GM19463 (cell line): ENCODE data around the gene TFRC.
"Not testable (repeated sequence)": the region's sequence is repeated elsewhere in the genome, so short reads cannot be mapped to it uniquely, and the experiment has no call there.

Source experiments
- ATAC-seq: cut with Tn5 transposase; IDR thresholded peaks from one replicate; pipeline ENCODE4 v1.9.1; 2021; ENCODE audit warnings: mild to moderate bottlenecking, moderate library complexity; ENCODE audit not compliant: unreplicated experiment

The TFRC gene

DNA sequence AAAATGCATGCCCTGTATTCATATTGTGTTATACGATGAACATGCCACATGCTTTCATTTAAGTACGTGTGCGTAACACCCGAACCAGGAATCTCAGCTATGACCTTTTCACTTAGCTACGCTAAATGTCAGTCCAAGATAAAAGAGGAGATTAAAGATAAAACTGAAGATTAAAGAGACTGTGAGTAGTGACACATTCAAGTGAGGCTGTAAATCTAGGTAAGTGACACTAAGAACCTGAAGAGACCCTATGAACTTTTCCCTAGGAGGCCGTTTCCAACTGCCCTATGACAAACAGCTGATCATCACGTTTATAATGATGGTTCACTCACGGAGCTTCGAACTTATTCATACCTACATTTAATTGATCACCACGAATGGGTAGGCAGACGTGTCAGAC is 32.2 kb downstream of the TFRC start:
- ATAC-seq, result no peak

DNA sequence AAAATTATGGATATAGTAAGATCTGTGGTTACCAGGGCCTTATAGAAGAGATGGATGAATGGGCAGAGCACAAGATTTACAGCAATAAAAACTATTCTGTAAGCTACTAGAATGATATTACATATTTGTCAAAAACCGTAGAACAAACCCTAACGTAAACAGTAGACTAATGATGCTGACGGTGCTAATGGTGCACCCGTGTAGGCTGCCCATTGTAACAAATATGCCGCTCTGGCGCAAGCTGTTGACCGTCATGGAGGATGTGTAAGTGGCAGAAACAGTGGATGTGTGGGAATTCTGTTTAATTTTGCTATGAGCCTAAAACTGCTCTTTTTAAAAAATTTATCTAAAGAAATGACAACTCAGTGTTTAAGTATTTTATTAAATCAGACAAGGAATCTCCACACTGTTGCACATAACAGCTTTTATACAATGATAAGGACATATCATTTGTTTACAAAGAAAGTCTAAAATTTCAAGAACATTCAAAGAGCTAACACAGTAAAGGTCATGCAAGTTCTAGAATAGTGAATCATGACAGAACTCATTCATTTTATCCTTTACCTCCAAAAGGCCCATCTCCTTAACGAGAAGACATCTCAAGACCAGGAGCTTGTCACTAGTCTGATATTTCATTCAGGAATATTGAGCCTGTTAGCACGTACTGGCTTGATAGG is 32.8 kb downstream of the TFRC start:
- no peak for ATAC-seq

DNA sequence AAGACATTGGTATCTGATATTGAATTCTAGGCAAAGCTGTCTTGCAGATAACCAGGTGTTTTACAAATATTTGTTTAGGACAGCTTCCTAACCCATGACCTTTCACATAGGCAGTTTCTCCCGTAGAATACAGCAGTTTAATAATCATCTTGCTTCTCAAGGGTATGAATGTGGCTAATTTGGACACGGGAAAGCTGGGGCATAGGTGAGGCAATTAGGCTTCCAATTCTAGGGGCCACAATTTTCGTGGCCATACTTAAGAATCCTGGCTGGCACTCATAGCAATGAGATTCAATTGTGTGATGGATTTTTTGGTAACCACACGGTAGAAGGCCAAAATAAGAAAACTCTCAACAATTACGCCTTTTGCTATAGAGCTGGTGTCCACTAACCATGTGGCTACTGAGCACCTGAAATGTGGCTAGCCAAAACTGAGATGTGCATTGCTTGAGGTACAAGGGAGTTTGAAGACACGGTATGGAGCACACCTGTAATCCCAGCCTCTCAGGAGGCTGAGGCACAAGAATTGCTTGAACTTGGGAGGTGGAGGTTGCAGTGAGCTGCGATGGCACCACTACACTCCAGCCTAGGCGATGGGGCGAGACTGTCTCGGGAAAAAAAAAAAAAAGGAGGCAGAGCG is 34.4 kb downstream of the TFRC start:
- ATAC-seq, result no peak

DNA sequence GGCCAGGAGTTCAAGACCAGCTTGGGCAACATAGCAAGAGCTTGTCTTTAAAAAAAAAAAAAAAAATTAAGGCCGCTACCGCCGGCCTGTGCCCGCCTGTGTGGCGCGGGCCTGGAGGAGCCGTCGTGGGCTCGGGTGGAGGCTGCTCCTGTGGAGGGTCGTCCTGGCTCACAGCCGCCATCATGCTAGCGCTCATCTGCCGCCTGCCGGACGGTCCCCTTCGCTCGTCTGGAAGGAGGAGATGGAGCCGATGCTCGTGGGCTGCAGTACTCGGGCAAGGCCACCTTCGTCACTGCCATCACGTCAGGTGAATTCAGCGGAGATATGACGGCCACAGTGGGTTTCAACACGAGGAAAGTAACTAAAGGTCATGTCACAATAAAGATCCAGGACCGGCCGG is 37.4 kb downstream of the TFRC start:
- ATAC-seq, result no peak

DNA sequence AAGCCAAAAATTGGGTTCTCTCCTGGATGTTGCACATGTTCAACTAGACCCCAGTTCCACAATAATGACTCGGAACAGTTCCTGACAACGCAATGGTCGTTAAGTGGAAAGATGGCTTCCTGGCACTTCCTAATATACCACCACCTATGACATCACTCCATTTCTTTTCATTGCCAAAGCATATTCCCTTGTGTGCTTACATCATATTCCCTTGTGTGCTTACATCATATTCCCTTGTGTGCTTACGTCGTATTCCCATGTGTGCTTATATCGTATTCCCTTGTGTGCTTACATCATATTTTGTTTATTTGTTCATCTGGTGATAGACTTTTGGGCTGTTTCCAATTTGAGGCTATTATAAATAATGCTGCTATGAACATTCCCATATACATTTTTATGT is 39.2 kb downstream of the TFRC start:
- ATAC-seq, result no peak

DNA sequence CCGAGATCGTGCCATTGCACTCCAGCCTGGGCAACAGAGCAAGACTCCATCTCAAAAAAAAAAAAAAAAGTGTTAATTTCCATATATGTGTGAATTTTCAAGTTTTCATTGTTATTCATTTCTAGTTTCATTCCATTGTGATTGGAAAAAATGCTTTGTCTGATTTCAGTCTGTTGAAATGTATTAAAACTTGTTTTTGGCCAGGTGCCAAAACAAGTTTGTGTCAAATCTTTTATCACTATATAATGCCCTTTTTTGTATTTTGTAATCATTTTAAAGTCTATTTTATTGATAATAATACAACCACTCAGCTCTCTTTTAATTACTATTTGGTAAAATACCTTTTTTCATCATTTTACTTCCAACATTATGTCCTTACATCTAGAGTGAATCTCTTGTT is 42.5 kb downstream of the TFRC start:
- ATAC-seq, result no peak

DNA sequence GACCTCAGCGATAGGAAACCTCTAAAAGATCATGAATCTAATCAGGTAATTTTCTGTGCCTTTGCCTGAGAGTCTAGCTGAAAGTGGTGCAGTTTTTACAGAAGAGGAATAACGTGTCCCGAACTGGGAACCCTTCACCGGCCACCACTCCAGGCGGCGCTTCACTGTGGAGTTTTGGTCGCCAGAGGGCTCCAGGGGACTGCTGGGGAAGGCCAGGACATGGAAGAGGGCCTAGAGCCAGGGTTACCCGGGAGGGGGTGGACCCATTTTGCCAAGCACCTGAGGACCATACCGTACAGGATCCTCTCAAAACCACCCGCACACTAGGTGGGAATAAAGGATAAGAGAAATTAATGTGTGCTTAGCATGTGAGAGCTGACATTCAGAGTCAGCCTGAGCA is 55.8 kb downstream of the TFRC start:
- ATAC-seq, result not testable (repeated sequence)

DNA sequence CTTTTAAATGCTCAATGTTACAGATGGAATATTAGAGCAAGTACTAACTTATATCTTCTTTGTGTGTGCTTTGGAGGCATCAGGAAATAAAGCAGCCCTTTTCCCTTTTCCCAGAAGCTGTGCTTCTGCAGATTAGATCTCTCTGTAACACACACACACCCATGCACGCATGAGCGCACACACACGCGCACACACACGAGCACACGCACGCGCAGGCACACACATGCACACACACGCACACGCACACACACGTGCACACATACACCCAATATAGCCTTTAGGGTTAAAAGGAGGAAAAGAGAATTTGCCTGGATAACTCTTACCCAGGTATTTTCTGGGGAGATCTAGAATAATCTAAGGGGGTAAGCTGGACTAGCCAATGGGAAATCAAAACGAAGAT is 56.9 kb downstream of the TFRC start:
- ATAC-seq, result no peak

DNA sequence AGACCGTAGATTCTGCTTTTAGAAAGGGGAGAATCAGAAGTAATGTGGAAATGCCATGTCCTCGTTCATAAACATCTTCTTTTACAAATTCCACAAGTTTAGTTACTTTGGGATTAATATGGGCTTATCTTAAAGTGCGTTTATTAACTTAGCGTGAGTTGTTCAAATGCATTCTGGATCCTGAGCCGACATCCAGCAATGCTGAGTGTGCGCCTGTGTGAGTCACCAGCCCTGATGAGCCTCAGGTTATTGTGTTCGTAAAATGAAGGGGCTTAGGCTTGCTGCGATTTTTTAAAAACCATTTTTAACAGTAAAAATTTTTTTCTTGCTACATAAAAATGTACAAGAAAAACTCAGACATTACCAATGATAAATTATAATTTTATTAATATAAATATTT is 57.9 kb downstream of the TFRC start:
- no peak for ATAC-seq

DNA sequence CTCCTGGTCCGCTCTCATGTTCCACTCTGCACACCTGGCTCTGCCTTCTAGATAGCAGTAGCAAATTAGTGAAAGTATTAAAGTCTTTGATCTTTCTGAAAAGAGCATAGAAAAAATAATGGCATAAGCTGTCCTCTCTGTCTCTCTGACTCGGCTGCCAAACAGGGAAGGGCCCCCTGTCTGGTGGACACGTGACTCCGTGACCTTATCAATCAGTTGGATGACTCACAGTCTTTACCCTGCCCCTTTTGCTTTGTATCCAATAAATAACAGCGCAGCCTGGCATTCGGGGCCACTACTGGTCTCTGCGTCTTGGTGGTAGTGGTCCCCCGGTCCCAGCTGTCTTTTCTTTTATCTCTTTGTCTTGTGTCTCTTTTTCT is 59.4 kb downstream of the TFRC start:
- not testable (repeated sequence) for ATAC-seq

DNA sequence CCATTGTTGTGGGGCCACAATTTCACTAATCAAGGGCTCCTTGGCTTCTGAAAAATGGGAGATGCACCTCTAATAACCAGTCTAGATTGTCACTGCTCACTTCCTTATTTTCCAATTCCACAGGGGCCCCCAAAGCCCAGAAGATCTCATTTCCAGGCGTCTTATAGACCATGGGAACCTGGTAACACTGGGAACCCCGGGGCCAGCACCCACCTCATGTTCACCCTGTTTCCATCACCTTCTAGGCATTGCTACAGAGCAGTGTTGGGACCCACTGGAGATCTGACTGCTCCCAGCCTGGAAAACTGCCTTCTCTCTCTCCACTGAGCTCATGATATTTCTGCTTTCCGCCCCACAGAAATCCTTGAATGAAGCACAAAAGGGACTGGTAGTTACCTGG is 61.5 kb downstream of the TFRC start:
- ATAC-seq, result no peak

DNA sequence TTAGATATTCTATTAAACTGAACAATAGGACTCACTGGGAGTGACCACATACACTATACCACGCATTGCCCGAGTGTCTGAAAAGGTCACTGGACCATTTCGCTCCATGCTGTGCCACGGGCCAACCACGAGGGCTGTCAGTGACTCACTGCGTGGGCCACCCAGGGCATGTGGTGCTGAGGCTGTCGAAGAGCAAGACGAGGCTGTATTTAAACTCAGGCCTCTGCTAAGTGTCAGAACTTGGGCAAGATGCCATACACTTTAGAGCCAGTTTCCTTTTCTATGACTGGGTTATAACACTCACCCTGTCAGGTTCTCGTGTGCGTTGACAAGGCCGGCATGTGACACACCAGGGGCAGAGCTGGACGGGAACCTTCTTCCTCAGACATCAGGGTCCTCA is 62.3 kb downstream of the TFRC start:
- not testable (repeated sequence) for ATAC-seq

DNA sequence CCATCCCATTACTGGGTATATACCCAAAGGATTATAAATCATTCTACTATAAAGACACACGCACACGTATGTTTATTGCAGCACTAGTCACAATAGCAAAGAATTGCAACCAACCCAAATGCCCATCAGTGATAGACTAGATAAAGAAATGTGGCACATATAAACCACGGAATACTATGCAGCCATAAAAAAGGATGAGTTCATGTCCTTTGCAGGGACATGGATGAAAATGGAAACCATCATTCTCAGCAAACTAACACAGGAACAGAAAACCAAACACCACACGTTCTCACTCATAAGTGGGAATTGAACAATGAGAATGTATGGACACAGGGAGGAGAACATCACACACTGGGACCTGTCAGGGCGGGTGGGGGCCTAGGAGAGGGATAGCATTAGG is 63.7 kb downstream of the TFRC start:
- not testable (repeated sequence) for ATAC-seq

DNA sequence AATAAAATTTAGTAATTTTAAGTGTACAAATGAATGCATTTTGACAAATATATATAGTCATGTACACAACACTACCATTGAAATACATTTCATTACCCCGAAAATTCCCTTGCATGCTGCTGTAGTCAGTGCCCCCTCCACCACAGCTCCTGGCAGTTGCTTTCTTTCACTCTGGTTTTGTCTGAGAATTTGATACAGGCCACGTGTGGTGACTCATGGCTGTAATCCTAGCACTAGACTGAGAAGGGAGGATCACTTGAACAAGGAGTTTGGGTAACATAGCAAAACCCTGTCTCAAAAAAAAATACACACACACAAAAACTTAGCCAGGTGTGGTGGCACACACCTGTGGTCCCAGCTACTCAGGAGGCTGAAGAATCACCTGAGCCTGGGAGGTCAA is 65.4 kb downstream of the TFRC start:
- ATAC-seq, result no peak

DNA sequence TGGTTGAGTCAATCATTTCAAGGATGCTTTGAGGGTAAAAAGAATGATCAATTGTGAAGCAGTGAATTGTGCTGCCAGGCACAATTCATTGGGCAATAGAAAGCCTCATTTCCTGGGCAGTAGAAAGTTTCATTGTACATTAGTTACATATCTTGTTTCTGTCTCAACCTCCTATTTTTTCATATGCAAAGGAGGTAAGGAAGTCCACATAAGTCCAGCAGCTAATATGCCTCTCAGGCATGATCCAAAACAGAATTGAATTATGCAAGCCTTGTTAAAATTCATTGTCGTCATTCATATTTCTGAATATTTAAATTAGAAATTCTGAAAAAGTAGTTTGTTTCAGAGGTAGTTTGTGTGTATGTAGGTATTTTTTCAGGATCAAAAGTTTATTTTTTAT is 65.8 kb downstream of the TFRC start:
- no peak for ATAC-seq

DNA sequence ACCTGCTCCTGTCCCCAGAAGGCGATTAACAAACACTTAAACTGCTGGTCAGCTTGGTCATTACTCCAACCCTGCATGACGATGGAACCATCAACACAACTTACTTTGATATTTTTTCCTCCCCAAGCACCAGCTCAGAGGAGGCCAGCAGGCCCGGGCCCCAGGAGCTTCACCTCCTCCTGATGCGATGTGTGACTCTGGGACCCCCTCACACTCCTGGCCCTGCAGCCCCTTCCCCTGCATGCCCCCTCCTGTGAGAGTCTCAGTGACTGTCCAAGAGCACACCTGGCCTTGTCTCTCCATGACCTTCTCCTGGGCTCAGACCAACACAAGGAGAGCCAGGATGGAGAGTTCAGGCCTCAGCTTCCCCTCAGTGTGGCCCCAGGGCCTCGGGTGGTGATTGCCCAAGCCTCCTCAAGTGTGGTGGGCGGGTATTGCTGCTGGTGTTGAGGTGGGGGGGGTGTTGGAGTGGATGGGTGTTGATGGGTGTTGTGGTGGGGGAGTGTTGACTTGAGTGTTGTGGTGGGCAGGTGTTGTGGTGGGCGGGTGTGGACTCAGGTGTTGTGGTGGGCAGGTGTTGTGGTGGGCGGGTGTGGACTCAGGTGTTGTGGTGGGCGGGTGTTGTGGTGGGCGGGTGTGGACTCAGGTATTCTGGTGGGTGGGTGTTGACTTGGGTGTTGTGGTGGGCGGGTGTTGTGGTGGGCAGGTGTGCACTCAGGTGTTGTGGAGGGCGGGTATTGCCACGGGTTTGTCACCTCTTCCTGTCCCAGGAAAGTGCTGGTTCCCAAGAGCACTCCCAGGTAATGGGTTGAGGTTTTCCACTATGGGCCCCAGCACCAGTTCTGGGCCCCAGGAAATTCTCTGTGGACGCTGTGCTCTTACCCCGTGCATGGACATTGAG is 68.1 kb downstream of the TFRC start:
- ATAC-seq, result no peak

DNA sequence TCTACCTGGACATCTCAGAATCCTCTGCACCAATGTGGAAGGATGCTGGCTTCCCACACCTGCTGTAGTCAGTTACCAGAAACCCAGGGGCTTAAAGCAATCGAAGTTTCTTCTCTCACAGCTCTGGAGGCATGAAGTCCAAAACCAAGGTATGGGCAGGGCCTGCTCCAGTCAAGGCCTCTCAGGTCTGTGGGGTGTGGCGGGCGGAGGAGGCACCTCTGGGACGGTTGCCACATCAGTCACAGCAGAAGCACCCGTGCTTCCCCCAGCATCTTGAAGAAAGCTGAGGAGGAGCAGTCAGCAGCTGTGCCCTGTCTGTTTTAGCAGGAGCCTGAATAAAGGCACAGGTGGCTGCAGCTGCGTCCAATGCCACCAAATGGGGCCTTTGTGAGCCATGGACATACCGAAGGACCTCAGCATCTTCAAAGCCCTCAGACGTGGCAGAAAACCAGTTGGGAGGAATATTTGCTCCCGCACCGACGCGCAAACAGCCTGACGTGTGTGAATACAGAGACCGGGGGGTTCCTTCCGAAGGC is 68.9 kb downstream of the TFRC start:
- ATAC-seq, result no peak

DNA sequence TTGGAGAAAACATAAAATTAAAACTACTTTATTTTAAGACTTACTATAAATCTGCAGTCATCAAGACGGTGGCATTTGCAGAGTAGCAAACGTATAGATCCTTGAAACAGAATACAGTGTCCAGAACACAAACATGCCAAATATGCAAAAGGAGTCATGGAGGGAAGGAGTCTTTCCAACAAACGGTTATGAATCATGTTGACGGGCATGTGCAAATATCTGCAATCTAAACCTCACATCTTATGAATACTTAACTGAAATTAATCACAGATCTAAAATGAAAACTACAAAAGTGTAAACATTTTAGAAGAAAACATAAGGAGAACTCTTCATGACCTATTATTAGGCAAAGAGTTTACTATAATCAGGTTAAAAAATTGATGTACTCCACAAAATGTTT is 69.4 kb downstream of the TFRC start:
- no peak for ATAC-seq

DNA sequence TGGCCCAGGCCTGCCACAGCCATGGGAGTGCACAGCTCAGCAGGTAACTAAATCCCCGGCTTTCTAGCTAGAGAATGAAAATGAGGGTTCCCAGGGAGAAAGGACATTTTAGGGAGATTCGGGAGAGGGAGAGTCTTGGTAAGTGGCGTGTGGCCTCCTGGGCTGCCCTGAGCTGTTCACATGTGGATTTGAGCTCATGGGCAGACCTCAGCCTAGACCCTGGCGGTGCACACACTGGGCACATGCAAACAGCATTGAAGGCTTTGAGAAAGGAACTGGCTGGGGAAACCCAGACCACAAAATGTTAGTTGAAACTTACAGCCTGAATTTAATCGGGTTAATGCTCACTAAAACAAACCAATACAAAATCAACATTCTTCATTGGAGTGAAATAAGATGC is 72.4 kb downstream of the TFRC start:
- no peak for ATAC-seq

DNA sequence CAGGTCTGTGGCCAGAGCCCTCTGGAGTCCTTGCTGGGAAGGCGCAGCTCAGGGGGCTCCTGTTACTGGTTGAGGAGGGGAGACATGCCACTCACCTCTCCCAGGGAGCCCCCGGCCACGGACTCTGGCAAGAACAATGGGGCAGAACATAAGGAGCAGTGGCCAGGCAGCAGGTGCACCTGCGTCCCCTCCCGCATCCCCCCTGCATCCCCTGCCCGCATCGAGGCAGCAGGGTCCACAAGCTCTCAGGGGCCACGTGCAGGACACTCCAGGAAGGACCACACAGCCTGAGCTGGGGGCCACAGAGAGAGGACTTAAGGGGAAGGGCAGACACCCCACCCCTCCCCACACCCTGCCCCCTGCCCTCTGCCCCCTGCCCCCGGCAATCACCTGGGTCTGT is 73.0 kb downstream of the TFRC start:
- ATAC-seq, result no peak

DNA sequence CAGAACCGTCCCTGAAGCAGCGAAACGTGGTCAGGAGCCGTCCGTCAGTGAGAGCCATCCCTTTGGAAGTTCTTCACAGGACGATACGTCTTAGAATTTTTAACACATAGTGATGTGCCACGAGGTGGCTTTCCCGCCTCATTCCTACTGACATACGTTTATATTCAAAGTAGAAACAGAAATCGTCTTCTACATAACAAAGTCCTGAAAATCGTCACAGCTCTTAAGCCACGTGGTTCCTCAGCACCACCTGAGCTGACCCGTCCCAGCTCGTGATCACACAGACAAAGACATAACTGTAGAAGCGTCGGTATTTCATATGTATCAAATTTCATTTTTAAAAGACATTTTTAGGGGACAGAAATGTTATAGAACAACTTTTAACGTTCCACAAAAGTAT is 73.5 kb downstream of the TFRC start:
- ATAC-seq, result no peak
